Left ventricle myocardium inferior (tissue), 1 donor: Measurements from ENCODE around the gene SNX18. TPM values are rescaled to one million over a fixed set of nuclear protein-coding genes. Genes with fewer than 3 reads are reported as not detected.
A peak's percentile ranks its signal among the peaks of the same experiment; 100 is the strongest.

Source experiments
- DNase-seq: peaks from one replicate; pipeline ENCODE4 v3.0.0-alpha.2; 2020
- H3K27ac ChIP-seq: fragments of 200-600 bp; replicated peaks from 2 replicates; pipeline ENCODE4 v1.8.0; 2021
- H3K27me3 ChIP-seq: fragments of 200-600 bp; 2 replicates; pipeline ENCODE4 v1.8.0; 2021; ENCODE audit warnings: low read depth
- H3K36me3 ChIP-seq: fragments of 200-600 bp; 2 replicates; pipeline ENCODE4 v1.8.0; 2021
- H3K4me1 ChIP-seq: fragments of 200-600 bp; 2 replicates; pipeline ENCODE4 v1.8.0; 2021
- H3K4me3 ChIP-seq: fragments of 200-600 bp; 2 replicates; pipeline ENCODE4 v1.8.0; 2021; ENCODE audit warnings: mild to moderate bottlenecking, moderate library complexity
- H3K9me3 ChIP-seq: fragments of 200-600 bp; replicated peaks from 2 replicates; pipeline ENCODE4 v1.8.0; 2021
- CTCF ChIP-seq: fragments of 200-600 bp; IDR thresholded peaks from 2 replicates; pipeline ENCODE4 v1.8.0; 2021; ENCODE audit warnings: antibody characterized with exemption, mild to moderate bottlenecking, borderline replicate concordance
- intact Hi-C: fragments of 100-400 bp; cut with micrococcal nuclease; formaldehyde crosslinking; loops from one replicate; pipeline ENCODE4 v1.11.0; 2022
- total RNA-seq: library from RNA; stranded (reverse); fragmentation: NEBNext Ultra II Directional; extraction: Animal tissue kit (Norgen Biotek cat#: 25700); gene quantifications from one replicate; pipeline ENCODE4 v1.2.1, GENCODE V29; 2021
- donor health status: DM: no; HTN: yes; CAD: no; lungs with severe emphysema.

Gene SNX18
- total RNA-seq, 1 donor from 2014 or later, result 28.7 TPM

GRCh38 chr5:54561651-54562050 lies 44.1 kb downstream of the SNX18 start:
- no peak for TF ChIP-seq CTCF
- Histone ChIP-seq H3K27me3 (no peaks in the 10 kb centered on the region), H3K27ac (no peak overlapping the region), H3K4me3 (no peak overlapping the region), H3K36me3 (no peaks in the 10 kb centered on the region), H3K4me1 (peaks cover 5% of the 10 kb centered on the region), H3K9me3 (no peaks in the 10 kb centered on the region)
- intact Hi-C loops, result no loop called here
- DNase-seq, result no peak

GRCh38 chr5:54563083-54563761 lies 45.7 kb downstream of the SNX18 start:
- H3K36me3 ChIP-seq, result no peaks in the 10 kb centered on the region
- TF ChIP-seq CTCF, result no peak
- H3K9me3 ChIP-seq, result no peaks in the 10 kb centered on the region
- no peak overlapping the region for H3K27ac ChIP-seq
- no peak for DNase-seq
- peaks cover under 1% of the 10 kb centered on the region for H3K4me1 ChIP-seq
- no peaks in the 10 kb centered on the region for H3K27me3 ChIP-seq
- intact Hi-C loops, result no loop called here
- no peak overlapping the region for H3K4me3 ChIP-seq

- H3K27me3 ChIP-seq, result no peaks in the 10 kb centered on the region
- TF ChIP-seq CTCF, result no peak
- H3K4me1 ChIP-seq, result peaks cover 18% of the 10 kb centered on the region
- H3K36me3 ChIP-seq, result no peaks in the 10 kb centered on the region
- H3K9me3 ChIP-seq, result no peaks in the 10 kb centered on the region
- no peak overlapping the region for H3K27ac ChIP-seq
- no peak for DNase-seq
- no peak overlapping the region for H3K4me3 ChIP-seq
- intact Hi-C loops, result no loop called here
Measured at GRCh38 chr5:54567996-54568395, 50.4 kb downstream of the SNX18 start.

- TF ChIP-seq CTCF, result no peak
- intact Hi-C loops, result no loop called here
- Histone ChIP-seq H3K4me1 (peaks cover 18% of the 10 kb centered on the region), H3K9me3 (no peaks in the 10 kb centered on the region), H3K27me3 (no peaks in the 10 kb centered on the region), H3K27ac (peak overlapping the region; percentile 38), H3K4me3 (no peak overlapping the region), H3K36me3 (no peaks in the 10 kb centered on the region)
- peak; percentile 30 for DNase-seq
Measured at GRCh38 chr5:54570916-54571315, 53.4 kb downstream of the SNX18 start.

- H3K36me3 ChIP-seq, result no peaks in the 10 kb centered on the region
- H3K9me3 ChIP-seq, result no peaks in the 10 kb centered on the region
- no peak for TF ChIP-seq CTCF
- intact Hi-C loops, result no loop called here
- H3K4me1 ChIP-seq, result peaks cover 18% of the 10 kb centered on the region
- no peak for DNase-seq
- no peaks in the 10 kb centered on the region for H3K27me3 ChIP-seq
- H3K4me3 ChIP-seq, result no peak overlapping the region
- H3K27ac ChIP-seq, result peak overlapping the region; percentile 38
Measured at GRCh38 chr5:54571462-54571861, 53.9 kb downstream of the SNX18 start.
